ENCODE measurements around the gene NOXO1. TPM values are rescaled to one million over a fixed set of nuclear protein-coding genes. Genes with fewer than 3 reads are reported as not detected.

NOXO1 gene
- total and polyA plus RNA-seq, 9 of the 15 experiments (the other 6 are each of a cell fraction or from before 2014, with no cell fraction given), result not detected

- TF ChIP-seq VEZF1 (CRISPR knock-in tag; IDR thresholded peaks at IDR 0.05) (peak; percentile 86), HLTF (IDR thresholded peaks at IDR 0.05) (no peak), FOXK1 (CRISPR knock-in tag; IDR thresholded peaks at IDR 0.05; ENCODE audit: borderline replicate concordance) (0 out of 2 replicates have a peak, but pooled peaks have one; percentile 20), NFIC (IDR thresholded peaks at IDR 0.05) (0 out of 2 replicates have a peak, but pooled peaks have one; percentile 36), KLF13 (tag; IDR thresholded peaks at IDR 0.05; ENCODE audit: borderline replicate concordance, low read depth) (0 out of 2 replicates have a peak, but pooled peaks have one; percentile 32), CTBP1 (IDR thresholded peaks at IDR 0.05; ENCODE audit: borderline replicate concordance) (peak; percentile 72; the same call in 1 of the 2 replicates), GABPB1 (CRISPR knock-in tag; IDR thresholded peaks at IDR 0.05) (peak; percentile 71; the same call in 1 of the 2 replicates), ZNF384 (IDR thresholded peaks at IDR 0.05; ENCODE audit: low read depth, low read length) (peak; percentile 47; the same call in 1 of the 2 replicates), ZNF639 (CRISPR knock-in tag; conservative IDR thresholded peaks at IDR 0.05 in 1 of 2, IDR thresholded peaks at IDR 0.05 in 1 of 2) (peak in 1 of 2 experiments; percentile 27; a peak in 1 of 4 replicates), RAD21 (CRISPR knock-in tag; conservative IDR thresholded peaks at IDR 0.05 in 1 of 2, IDR thresholded peaks at IDR 0.05 in 1 of 2) (peak; percentile 90 to 94), ETV5 (CRISPR knock-in tag; IDR thresholded peaks at IDR 0.05; ENCODE audit: low read depth) (peak; percentile 88), PHF8 (IDR thresholded peaks at IDR 0.05; ENCODE audit: borderline replicate concordance, low read length) (peak; percentile 61; the same call in 1 of the 2 replicates), GABPA (tag; conservative IDR thresholded peaks at IDR 0.05; ENCODE audit: low read depth) (peak; percentile 47), PCBP1 (IDR thresholded peaks at IDR 0.05; ENCODE audit: low read depth, low read length, poor library complexity, severe bottlenecking) (peak; percentile 28), RCOR1 (IDR thresholded peaks at IDR 0.05; ENCODE audit: borderline replicate concordance in 1 of 2, low read depth in 2 of 2, low read length in 2 of 2) (peak in 1 of 2 experiments; percentile 37; a peak in 1 of 4 replicates), ARID4B (CRISPR knock-in tag; IDR thresholded peaks at IDR 0.05) (peak; percentile 86; the same call in 1 of the 2 replicates), BMI1 (IDR thresholded peaks at IDR 0.05; ENCODE audit: low read length) (no peak), FOXP1 (CRISPR knock-in tag; IDR thresholded peaks at IDR 0.05) (peak; percentile 55; the same call in 1 of the 2 replicates)
Measured at GRCh38 chr16:2023092-2024031, 42.1 kb upstream of the NOXO1 start (continued).

Measured in K562 (cell line).